Measurements from ENCODE around the gene HKDC1.

HKDC1 gene

GRCh38 chr10:69218831-69219230 lies 1.3 kb upstream of the HKDC1 start:
- ChIA-PET CTCF (interaction anchor here (1.1 to 1.5 kb wide), 2 partner anchors 10 to 124 kb away, joined by 4 to 5 read pairs; no protein-coding TSS in a partner anchor), POLR2A (no interaction called here)
- TF ChIP-seq, protein P1, sequence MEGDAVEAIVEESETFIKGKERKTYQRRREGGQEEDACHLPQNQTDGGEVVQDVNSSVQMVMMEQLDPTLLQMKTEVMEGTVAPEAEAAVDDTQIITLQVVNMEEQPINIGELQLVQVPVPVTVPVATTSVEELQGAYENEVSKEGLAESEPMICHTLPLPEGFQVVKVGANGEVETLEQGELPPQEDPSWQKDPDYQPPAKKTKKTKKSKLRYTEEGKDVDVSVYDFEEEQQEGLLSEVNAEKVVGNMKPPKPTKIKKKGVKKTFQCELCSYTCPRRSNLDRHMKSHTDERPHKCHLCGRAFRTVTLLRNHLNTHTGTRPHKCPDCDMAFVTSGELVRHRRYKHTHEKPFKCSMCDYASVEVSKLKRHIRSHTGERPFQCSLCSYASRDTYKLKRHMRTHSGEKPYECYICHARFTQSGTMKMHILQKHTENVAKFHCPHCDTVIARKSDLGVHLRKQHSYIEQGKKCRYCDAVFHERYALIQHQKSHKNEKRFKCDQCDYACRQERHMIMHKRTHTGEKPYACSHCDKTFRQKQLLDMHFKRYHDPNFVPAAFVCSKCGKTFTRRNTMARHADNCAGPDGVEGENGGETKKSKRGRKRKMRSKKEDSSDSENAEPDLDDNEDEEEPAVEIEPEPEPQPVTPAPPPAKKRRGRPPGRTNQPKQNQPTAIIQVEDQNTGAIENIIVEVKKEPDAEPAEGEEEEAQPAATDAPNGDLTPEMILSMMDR (IDR thresholded peaks at IDR 0.05; ENCODE audit: insufficient read depth, low read length, missing control alignments), result no peak
- H3K4me3 ChIP-seq (ENCODE audit: low read depth, low read length), result no peak overlapping the region
- no peak for DNase-seq (ENCODE audit: low read depth, low spot score)

- no peak overlapping the region for H3K4me3 ChIP-seq (ENCODE audit: low read depth, low read length)
- DNase-seq (ENCODE audit: low read depth, low spot score), result no peak
- TF ChIP-seq, protein P1 (IDR thresholded peaks at IDR 0.05; ENCODE audit: insufficient read depth, low read length, missing control alignments), result no peak
- POLR2A ChIA-PET, result no interaction called here
- CTCF ChIA-PET, result interaction anchor here (0.8 to 2.0 kb wide), 8 partner anchors 9 to 188 kb away, joined by 3 to 8 read pairs (median 4); no protein-coding TSS in a partner anchor
Measured at GRCh38 chr10:69220507-69220906, 375 bp downstream of the HKDC1 start.

DNA sequence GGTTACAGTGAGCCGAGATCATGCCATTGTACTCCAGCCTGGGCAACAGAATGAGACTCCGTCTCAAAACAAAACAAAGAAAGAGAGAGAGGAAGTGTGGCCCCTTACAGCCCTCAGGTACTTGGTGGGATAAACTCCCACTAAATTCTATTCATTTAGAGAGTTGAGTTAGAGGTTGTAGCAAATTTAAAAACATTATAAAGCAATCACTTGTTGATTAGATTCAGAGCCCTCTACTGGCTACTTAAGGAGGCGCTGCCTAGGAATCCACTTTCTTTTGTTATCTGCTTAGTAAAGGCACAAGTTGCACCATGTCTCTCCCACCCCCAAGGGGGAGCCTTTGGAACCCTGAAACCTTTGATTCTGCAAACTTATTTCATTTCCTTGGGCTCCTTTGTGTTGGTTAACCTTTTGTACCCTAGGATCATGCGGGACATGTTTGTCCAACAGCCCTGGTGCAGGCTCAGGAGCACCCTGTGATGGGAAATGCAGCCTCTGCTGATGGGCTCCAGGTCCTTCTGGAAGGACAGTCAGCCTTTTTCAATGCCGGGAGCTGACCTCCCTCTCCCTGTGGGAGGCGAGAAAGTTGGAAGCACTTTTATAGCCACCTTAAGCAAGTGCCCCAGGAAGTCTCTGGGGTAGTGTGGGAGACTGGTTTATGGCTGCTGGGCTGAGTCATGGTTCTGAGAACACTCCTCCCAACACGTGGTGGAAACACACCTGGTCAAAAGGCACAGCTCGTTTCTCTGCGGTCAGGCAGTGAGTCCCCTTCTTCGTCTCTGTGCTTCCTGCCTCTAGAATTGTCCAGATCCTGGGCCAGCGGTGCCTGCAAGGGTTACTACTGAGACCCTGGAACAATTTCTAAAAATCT lies 2.3 kb downstream of the HKDC1 start:
- ChIA-PET POLR2A (no interaction called here), CTCF (interaction anchor here (0.8 to 3.6 kb wide), 6 partner anchors 10 to 184 kb away, joined by 3 to 12 read pairs (median 5); no protein-coding TSS in a partner anchor)
- H3K4me3 ChIP-seq (ENCODE audit: low read depth, low read length), result no peak overlapping the region
- DNase-seq (ENCODE audit: low read depth, low spot score), result no peak
- TF ChIP-seq, protein P1 (IDR thresholded peaks at IDR 0.05; ENCODE audit: insufficient read depth, low read length, missing control alignments), result peak; percentile 53

DNA sequence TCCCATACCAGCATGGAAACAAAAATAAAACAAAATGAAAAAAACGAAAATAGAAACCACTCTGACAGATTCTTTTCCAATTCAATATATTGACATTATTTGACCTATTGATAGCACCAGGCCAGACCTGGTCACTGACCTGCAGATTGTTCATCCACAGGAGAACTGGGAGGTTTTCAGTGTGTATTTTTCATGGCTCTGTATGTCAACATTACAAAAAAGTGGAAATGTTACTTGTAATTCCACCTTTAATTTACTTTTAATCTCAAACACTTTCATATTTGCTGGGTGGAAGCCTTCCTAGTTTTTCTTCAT lies 2.9 kb downstream of the HKDC1 start:
- POLR2A ChIA-PET, result no interaction called here
- no peak overlapping the region for H3K4me3 ChIP-seq (ENCODE audit: low read depth, low read length)
- DNase-seq (ENCODE audit: low read depth, low spot score), result no peak
- TF ChIP-seq, protein P1 (IDR thresholded peaks at IDR 0.05; ENCODE audit: insufficient read depth, low read length, missing control alignments), result no peak
- CTCF ChIA-PET, result interaction anchor here (0.8 to 3.6 kb wide), 6 partner anchors 10 to 183 kb away, joined by 3 to 12 read pairs (median 5); no protein-coding TSS in a partner anchor

- no peak overlapping the region for H3K4me3 ChIP-seq (ENCODE audit: low read depth, low read length)
- ChIA-PET POLR2A (no interaction called here), CTCF (interaction anchor here (1.1 to 3.6 kb wide), 5 partner anchors 8 to 168 kb away, joined by 4 to 12 read pairs (median 7); no protein-coding TSS in a partner anchor)
- TF ChIP-seq, protein P1 (IDR thresholded peaks at IDR 0.05; ENCODE audit: insufficient read depth, low read length, missing control alignments), result no peak
- no peak for DNase-seq (ENCODE audit: low read depth, low spot score)
Measured at GRCh38 chr10:69224862-69225657, 4.9 kb downstream of the HKDC1 start.

GRCh38 chr10:69225681-69226080 lies 5.5 kb downstream of the HKDC1 start:
- no peak for DNase-seq (ENCODE audit: low read depth, low spot score)
- TF ChIP-seq, protein P1 (IDR thresholded peaks at IDR 0.05; ENCODE audit: insufficient read depth, low read length, missing control alignments), result no peak
- CTCF ChIA-PET, result interaction anchor here (1.3 to 2.4 kb wide), 5 partner anchors 13 to 178 kb away, joined by 4 to 8 read pairs (median 6); no protein-coding TSS in a partner anchor
- H3K4me3 ChIP-seq (ENCODE audit: low read depth, low read length), result no peak overlapping the region
- POLR2A ChIA-PET, result no interaction called here
